ENCODE data around the gene HNRNPAB.

Gene HNRNPAB

GRCh38 chr5:178204182-178204934 is at the start of gene HNRNPAB:
Gene HNRNPAB (plus strand): TSS chr5:178204533. CDS start chr5:178204838, 305 bp downstream.
- DNase-seq: peak; percentile 92

- no peak for DNase-seq
These were observed 49.3 kb upstream of the HNRNPAB start for GRCh38 chr5:178155065-178155464.

GRCh38 chr5:178160176-178160575 is 44.2 kb upstream of the HNRNPAB start:
- no peak for DNase-seq

GRCh38 chr5:178162481-178162880 is 41.9 kb upstream of the HNRNPAB start:
- no peak for DNase-seq

- peak; percentile 89 for DNase-seq
These were observed 40.3 kb upstream of the HNRNPAB start for GRCh38 chr5:178163772-178164735.

GRCh38 chr5:178165581-178165980 is 38.8 kb upstream of the HNRNPAB start:
- no peak for DNase-seq

- DNase-seq: no peak
These were observed 33.9 kb upstream of the HNRNPAB start for GRCh38 chr5:178170455-178170854.

GRCh38 chr5:178174456-178174855 is 29.9 kb upstream of the HNRNPAB start:
- DNase-seq: no peak

GRCh38 chr5:178176791-178177190 is 27.5 kb upstream of the HNRNPAB start:
- no peak for DNase-seq

GRCh38 chr5:178177569-178177968 is 26.8 kb upstream of the HNRNPAB start:
- DNase-seq: no peak

- peak; percentile 15 for DNase-seq
These were observed 24.0 kb upstream of the HNRNPAB start for GRCh38 chr5:178180141-178180863.

GRCh38 chr5:178182158-178182876 is 22.0 kb upstream of the HNRNPAB start:
- no peak for DNase-seq

GRCh38 chr5:178186427-178186826 is 17.9 kb upstream of the HNRNPAB start:
- DNase-seq: no peak

GRCh38 chr5:178187014-178187413 is 17.3 kb upstream of the HNRNPAB start, which contains the start of gene GMCL2:
Gene GMCL2 (minus strand): TSS chr5:178187371. CDS start chr5:178187299, 72 bp downstream.
- DNase-seq: no peak

- DNase-seq: no peak
These were observed 14.9 kb upstream of the HNRNPAB start for GRCh38 chr5:178189433-178189832.

GRCh38 chr5:178191661-178192060 is 12.7 kb upstream of the HNRNPAB start:
- DNase-seq: no peak

- no peak for DNase-seq
These were observed 12.1 kb upstream of the HNRNPAB start for GRCh38 chr5:178192244-178192643.

- DNase-seq: no peak
These were observed 11.5 kb upstream of the HNRNPAB start for GRCh38 chr5:178192787-178193186.

- DNase-seq: no peak
These were observed 11.0 kb upstream of the HNRNPAB start for GRCh38 chr5:178193251-178193809.

- no peak for DNase-seq
These were observed 10.3 kb upstream of the HNRNPAB start for GRCh38 chr5:178194026-178194425.

- no peak for DNase-seq
These were observed 8.0 kb upstream of the HNRNPAB start for GRCh38 chr5:178196281-178196812.

GRCh38 chr5:178196986-178197385 is 7.3 kb upstream of the HNRNPAB start:
- no peak for DNase-seq
